ENCODE results near the gene STEAP2.

Gene STEAP2

DNA sequence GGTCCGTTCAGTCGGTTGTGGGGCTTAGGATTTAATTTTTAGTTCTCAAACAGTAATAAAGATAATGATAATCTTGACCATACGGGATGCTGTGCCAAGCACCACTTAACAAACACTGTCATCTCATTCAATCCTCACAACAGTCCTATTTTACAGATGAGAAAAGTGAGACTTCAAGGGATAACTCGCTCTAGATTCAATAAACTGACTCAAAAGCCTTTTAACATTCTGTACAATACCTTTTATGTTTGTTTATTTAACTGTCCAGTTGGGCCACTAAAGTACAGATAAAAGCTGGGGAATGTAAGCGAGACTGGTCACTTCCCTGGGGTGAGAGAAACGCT is 33.0 kb downstream of the STEAP2 start:
- Histone ChIP-seq H3K9ac (ENCODE audit: low read length) (peak overlapping the region; percentile 49), H3F3A (ENCODE audit: insufficient read depth) (no peaks in the 10 kb centered on the region), H3K36me3 (ENCODE audit: low read length) (no peaks in the 10 kb centered on the region), H3K27me3 (ENCODE audit: low read length) (no peaks in the 10 kb centered on the region), H3K4me2 (ENCODE audit: low read depth, low read length, poor library complexity, severe bottlenecking) (peak overlapping the region; percentile 54), H2AFZ (ENCODE audit: low read depth, low read length, severe bottlenecking) (peak overlapping the region; percentile 77), H3K27ac (ENCODE audit: low read depth, low read length) (no peak overlapping the region), H4K20me1 (ENCODE audit: low read depth, low read length) (no peaks in the 10 kb centered on the region), H3K9me3 (ENCODE audit: insufficient read depth, low read length) (no peaks in the 10 kb centered on the region), H3K4me3 (ENCODE audit: insufficient read depth, low read length, poor library complexity, severe bottlenecking) (peak overlapping the region; percentile 68), H3K9me2 (replicated peaks; ENCODE audit: insufficient read depth, low read length) (no peaks in the 10 kb centered on the region), H3K79me2 (ENCODE audit: insufficient read depth, low read length) (no peaks in the 10 kb centered on the region)
- TF ChIP-seq, protein P1, sequence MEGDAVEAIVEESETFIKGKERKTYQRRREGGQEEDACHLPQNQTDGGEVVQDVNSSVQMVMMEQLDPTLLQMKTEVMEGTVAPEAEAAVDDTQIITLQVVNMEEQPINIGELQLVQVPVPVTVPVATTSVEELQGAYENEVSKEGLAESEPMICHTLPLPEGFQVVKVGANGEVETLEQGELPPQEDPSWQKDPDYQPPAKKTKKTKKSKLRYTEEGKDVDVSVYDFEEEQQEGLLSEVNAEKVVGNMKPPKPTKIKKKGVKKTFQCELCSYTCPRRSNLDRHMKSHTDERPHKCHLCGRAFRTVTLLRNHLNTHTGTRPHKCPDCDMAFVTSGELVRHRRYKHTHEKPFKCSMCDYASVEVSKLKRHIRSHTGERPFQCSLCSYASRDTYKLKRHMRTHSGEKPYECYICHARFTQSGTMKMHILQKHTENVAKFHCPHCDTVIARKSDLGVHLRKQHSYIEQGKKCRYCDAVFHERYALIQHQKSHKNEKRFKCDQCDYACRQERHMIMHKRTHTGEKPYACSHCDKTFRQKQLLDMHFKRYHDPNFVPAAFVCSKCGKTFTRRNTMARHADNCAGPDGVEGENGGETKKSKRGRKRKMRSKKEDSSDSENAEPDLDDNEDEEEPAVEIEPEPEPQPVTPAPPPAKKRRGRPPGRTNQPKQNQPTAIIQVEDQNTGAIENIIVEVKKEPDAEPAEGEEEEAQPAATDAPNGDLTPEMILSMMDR (IDR thresholded peaks at IDR 0.05; ENCODE audit: insufficient read depth, low read length, poor library complexity, severe bottlenecking) = no peak
- TF ChIP-seq EZH2phosphoT487 (conservative IDR thresholded peaks at IDR 0.05; ENCODE audit: low read length) = no peak

DNA sequence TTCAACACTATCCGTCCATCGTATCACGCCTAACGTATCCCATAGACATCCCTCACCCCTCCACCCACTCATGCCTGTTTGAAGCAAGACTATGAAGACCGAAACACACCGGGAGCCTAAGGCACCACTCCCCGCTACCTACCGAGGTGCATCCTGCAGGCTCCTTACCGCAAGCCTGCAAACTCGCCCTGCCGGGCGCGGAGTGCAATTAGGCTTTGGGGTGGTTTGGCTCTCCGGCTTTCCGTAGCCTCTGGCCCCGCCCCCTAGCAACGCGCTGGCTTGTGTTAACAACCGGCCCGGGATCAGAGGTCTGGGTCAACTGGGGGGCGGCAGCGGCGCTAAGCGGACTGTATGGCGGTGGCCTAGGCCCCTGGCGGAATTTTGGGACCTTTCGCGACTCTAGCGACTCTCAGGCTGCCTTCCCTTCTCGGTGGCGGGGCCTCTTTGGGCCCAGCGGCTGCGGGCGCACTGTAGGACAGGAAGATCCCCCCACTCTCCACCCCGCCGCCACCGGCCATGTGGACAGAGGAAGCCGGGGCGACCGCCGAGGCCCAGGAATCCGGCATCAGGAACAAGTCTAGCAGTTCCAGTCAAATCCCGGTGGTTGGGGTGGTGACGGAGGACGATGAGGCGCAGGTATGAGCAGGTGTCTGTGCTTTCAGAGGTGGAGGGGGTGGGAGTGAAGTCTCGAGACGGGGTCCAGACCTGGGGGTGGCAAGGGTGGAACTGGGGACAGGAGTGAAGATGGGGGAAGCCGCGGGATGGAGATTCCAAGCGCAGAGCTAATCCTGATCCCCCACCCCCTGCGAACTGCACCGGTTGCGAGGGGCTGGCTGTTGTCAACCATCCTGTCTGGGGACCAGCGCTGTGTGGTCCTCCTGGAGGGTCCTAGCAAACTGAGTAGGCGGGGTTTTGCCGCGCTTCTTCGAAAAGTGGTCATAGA is 33.6 kb downstream of the STEAP2 start, which contains the start of gene CFAP69:
TSS of gene CFAP69 (plus strand) at position 266 of the 943 bp plus-strand sequence. CDS start at position 517, 251 bp downstream.
- peak within 1 kb of the TSS; percentile 68 for H3K4me3 ChIP-seq (ENCODE audit: insufficient read depth, low read length, poor library complexity, severe bottlenecking)
- peak within 1 kb of the TSS; percentile 77 for H2AFZ ChIP-seq (ENCODE audit: low read depth, low read length, severe bottlenecking)
- no peaks in the 10 kb centered on the region for H3K9me3 ChIP-seq (ENCODE audit: insufficient read depth, low read length)
- no peaks in the 10 kb centered on the region for H3K79me2 ChIP-seq (ENCODE audit: insufficient read depth, low read length)
- peak within 1 kb of the TSS; percentile 54 for H3K4me2 ChIP-seq (ENCODE audit: low read depth, low read length, poor library complexity, severe bottlenecking)
- no peaks in the 10 kb centered on the region for H3K27me3 ChIP-seq (ENCODE audit: low read length)
- no peaks in the 10 kb centered on the region for H4K20me1 ChIP-seq (ENCODE audit: low read depth, low read length)
- no peak within 1 kb of the TSS for H3K27ac ChIP-seq (ENCODE audit: low read depth, low read length)
- TF ChIP-seq, protein P1 (IDR thresholded peaks at IDR 0.05; ENCODE audit: insufficient read depth, low read length, poor library complexity, severe bottlenecking) = no peak
- TF ChIP-seq EZH2phosphoT487 (conservative IDR thresholded peaks at IDR 0.05; ENCODE audit: low read length) = no peak
- no peaks in the 10 kb centered on the region for H3K9me2 ChIP-seq (replicated peaks; ENCODE audit: insufficient read depth, low read length)
- H3F3A ChIP-seq (ENCODE audit: insufficient read depth) = no peaks in the 10 kb centered on the region
- H3K36me3 ChIP-seq (ENCODE audit: low read length) = no peaks in the 10 kb centered on the region
- peak within 1 kb of the TSS; percentile 49 for H3K9ac ChIP-seq (ENCODE audit: low read length)

GRCh38 chr7:90246171-90246570 is 34.6 kb downstream of the STEAP2 start:
- Histone ChIP-seq H3K27ac (ENCODE audit: low read depth, low read length) (no peak overlapping the region), H3K9ac (ENCODE audit: low read length) (no peak overlapping the region), H3F3A (ENCODE audit: insufficient read depth) (no peaks in the 10 kb centered on the region), H4K20me1 (ENCODE audit: low read depth, low read length) (no peaks in the 10 kb centered on the region), H2AFZ (ENCODE audit: low read depth, low read length, severe bottlenecking) (no peak overlapping the region), H3K4me2 (ENCODE audit: low read depth, low read length, poor library complexity, severe bottlenecking) (no peak overlapping the region), H3K79me2 (ENCODE audit: insufficient read depth, low read length) (no peaks in the 10 kb centered on the region), H3K36me3 (ENCODE audit: low read length) (no peaks in the 10 kb centered on the region), H3K9me2 (replicated peaks; ENCODE audit: insufficient read depth, low read length) (no peaks in the 10 kb centered on the region), H3K27me3 (ENCODE audit: low read length) (no peaks in the 10 kb centered on the region), H3K4me3 (ENCODE audit: insufficient read depth, low read length, poor library complexity, severe bottlenecking) (no peak overlapping the region), H3K9me3 (ENCODE audit: insufficient read depth, low read length) (no peaks in the 10 kb centered on the region)
- TF ChIP-seq, protein P1 (IDR thresholded peaks at IDR 0.05; ENCODE audit: insufficient read depth, low read length, poor library complexity, severe bottlenecking) = no peak
- TF ChIP-seq EZH2phosphoT487 (conservative IDR thresholded peaks at IDR 0.05; ENCODE audit: low read length) = no peak

All from SU-DHL-6 (cell line).